ENCODE results near the gene PABPN1L. TPM values are rescaled to one million over a fixed set of nuclear protein-coding genes. Genes with fewer than 3 reads are reported as not detected.

The PABPN1L gene
- total RNA-seq, 1 experiment from 2014 or later, result 0.57 TPM

DNA sequence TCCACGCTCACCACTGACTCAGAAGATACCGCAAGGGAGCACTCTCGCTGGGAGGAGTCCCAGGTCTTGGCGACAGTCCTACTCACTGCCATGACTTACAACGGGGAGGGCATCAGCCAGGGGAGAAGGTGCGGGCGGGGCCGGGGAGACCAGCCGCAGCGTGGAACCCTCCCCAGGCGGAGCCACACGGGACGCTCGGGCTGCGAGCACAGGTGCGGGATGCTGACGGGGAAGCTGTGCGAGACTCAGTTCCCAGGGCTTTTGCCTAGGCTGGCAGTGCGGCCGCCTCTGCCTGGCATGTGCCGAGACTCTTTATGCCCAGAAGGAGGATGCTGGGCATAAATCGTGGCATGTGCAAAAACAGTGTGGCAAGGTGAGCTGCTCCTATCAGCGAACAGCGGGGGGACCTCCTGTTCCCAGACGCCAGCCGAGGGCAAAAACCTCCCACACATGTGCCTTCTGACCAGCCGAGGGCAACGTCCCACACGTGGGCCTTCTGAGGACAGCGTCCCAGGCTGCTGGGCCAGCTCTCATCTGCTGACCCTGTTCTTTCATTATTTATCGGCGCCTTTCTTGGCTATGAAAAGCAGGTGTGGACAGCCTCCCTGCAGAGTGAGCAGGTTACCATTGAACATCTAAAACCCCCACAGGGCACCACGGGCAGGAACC is 15.8 kb downstream of the PABPN1L start:
- H3K4me1 ChIP-seq (ENCODE audit: control insufficient read depth in 1 of 2, insufficient read depth in 2 of 2, low read length in 2 of 2), result peaks cover 10% of the 10 kb centered on the region in 2 experiments
- H3K4me3 ChIP-seq (replicated peaks in 1 of 2; ENCODE audit: low read depth in 1 of 2, low read length in 2 of 2), result no peak overlapping the region
- H3K27ac ChIP-seq (ENCODE audit: low read depth, low read length), result no peak overlapping the region
- no peaks in the 10 kb centered on the region for H3K9me3 ChIP-seq (ENCODE audit: control insufficient read depth in 1 of 2, insufficient read depth in 1 of 2, low read depth in 1 of 2, low read length in 2 of 2)
- intact Hi-C loops (cut with micrococcal nuclease), result no loop called here
- no peaks in the 10 kb centered on the region for H3K36me3 ChIP-seq (ENCODE audit: control insufficient read depth in 1 of 2, insufficient read depth in 2 of 2, low read length in 2 of 2)
- H3K27me3 ChIP-seq (ENCODE audit: insufficient read depth, low read length), result no peaks in the 10 kb centered on the region
- H4K20me1 ChIP-seq (ENCODE audit: insufficient read depth), result no peaks in the 10 kb centered on the region
- BruUV-seq (replicated peaks), result no TSS peak
- ChIA-PET POLR2A (no interaction called here), CTCF (no interaction called here), RAD21 (ENCODE audit: low non-redundant PET in 1 of 2, low total read pairs in 2 of 2, uncharacterized antibody in 2 of 2, unreplicated experiment in 2 of 2) (no interaction called here)
- no peak overlapping the region for H3K9ac ChIP-seq (ENCODE audit: low read length)
- H2AFZ ChIP-seq (ENCODE audit: low read depth, low read length, poor library complexity, severe bottlenecking), result no peak overlapping the region
- ATAC-seq, result no peak
- TF ChIP-seq EGR1 (IDR thresholded peaks at IDR 0.05; ENCODE audit: low read depth) (no peak), POLR2AphosphoS5 (IDR thresholded peaks at IDR 0.05; ENCODE audit: low read depth, low read length) (no peak), RAD21 (IDR thresholded peaks at IDR 0.05; ENCODE audit: low read depth) (no peak), CEBPB (IDR thresholded peaks at IDR 0.05; ENCODE audit: low read depth) (no peak), TCF7L2 (IDR thresholded peaks at IDR 0.05; ENCODE audit: borderline replicate concordance, extremely low read depth, insufficient read depth, insufficient read length) (no peak), ZNF274 (IDR thresholded peaks at IDR 0.05; ENCODE audit: low read depth, low read length) (no peak), EZH2phosphoT487 (IDR thresholded peaks at IDR 0.05; ENCODE audit: borderline replicate concordance) (no peak), FOSL1 (IDR thresholded peaks at IDR 0.05; ENCODE audit: low read depth) (no peak), EZH2 (IDR thresholded peaks at IDR 0.05) (no peak), SRF (IDR thresholded peaks at IDR 0.05; ENCODE audit: low read depth) (no peak), ELF1 (IDR thresholded peaks at IDR 0.05; ENCODE audit: borderline replicate concordance, low read depth) (no peak)
- TF ChIP-seq, protein P1, sequence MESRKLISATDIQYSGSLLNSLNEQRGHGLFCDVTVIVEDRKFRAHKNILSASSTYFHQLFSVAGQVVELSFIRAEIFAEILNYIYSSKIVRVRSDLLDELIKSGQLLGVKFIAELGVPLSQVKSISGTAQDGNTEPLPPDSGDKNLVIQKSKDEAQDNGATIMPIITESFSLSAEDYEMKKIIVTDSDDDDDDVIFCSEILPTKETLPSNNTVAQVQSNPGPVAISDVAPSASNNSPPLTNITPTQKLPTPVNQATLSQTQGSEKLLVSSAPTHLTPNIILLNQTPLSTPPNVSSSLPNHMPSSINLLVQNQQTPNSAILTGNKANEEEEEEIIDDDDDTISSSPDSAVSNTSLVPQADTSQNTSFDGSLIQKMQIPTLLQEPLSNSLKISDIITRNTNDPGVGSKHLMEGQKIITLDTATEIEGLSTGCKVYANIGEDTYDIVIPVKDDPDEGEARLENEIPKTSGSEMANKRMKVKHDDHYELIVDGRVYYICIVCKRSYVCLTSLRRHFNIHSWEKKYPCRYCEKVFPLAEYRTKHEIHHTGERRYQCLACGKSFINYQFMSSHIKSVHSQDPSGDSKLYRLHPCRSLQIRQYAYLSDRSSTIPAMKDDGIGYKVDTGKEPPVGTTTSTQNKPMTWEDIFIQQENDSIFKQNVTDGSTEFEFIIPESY (IDR thresholded peaks at IDR 0.05; ENCODE audit: extremely low read depth, insufficient replicate concordance, low read length), result no peak
- TF ChIP-seq, protein P2, sequence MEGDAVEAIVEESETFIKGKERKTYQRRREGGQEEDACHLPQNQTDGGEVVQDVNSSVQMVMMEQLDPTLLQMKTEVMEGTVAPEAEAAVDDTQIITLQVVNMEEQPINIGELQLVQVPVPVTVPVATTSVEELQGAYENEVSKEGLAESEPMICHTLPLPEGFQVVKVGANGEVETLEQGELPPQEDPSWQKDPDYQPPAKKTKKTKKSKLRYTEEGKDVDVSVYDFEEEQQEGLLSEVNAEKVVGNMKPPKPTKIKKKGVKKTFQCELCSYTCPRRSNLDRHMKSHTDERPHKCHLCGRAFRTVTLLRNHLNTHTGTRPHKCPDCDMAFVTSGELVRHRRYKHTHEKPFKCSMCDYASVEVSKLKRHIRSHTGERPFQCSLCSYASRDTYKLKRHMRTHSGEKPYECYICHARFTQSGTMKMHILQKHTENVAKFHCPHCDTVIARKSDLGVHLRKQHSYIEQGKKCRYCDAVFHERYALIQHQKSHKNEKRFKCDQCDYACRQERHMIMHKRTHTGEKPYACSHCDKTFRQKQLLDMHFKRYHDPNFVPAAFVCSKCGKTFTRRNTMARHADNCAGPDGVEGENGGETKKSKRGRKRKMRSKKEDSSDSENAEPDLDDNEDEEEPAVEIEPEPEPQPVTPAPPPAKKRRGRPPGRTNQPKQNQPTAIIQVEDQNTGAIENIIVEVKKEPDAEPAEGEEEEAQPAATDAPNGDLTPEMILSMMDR (IDR thresholded peaks at IDR 0.05 in 2 of 3, conservative IDR thresholded peaks at IDR 0.05 in 1 of 3; ENCODE audit: borderline replicate concordance in 1 of 3, insufficient read depth in 1 of 3, low read depth in 2 of 3, low read length in 2 of 3), result no peak
- TF ChIP-seq, protein P3, sequence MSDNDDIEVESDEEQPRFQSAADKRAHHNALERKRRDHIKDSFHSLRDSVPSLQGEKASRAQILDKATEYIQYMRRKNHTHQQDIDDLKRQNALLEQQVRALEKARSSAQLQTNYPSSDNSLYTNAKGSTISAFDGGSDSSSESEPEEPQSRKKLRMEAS (IDR thresholded peaks at IDR 0.05), result no peak
- DNase-seq (ENCODE audit: low read depth, low spot score), result no peak
- H3K9me2 ChIP-seq (ENCODE audit: insufficient read depth), result no peaks in the 10 kb centered on the region
- H3K79me2 ChIP-seq (ENCODE audit: insufficient read depth, low read length), result peaks cover 4% of the 10 kb centered on the region; the same call in 1 of the 2 replicates
- H3K4me2 ChIP-seq (ENCODE audit: low read length), result no peak overlapping the region

Measured in HCT116 (cell line).